ENCODE measurements around the gene MATK. TPM values are rescaled to one million over a fixed set of nuclear protein-coding genes. Genes with fewer than 3 reads are reported as not detected.
"Not testable (repeated sequence)": the region's sequence is repeated elsewhere in the genome, so short reads cannot be mapped to it uniquely, and the experiment has no call there.

The MATK gene
- 0.24 TPM for total RNA-seq

- ATAC-seq: no peak
These were observed at the start of gene MATK for GRCh38 chr19:3785938-3786824. Gene MATK, minus strand, starts transcription at chr19:3786381. Its CDS starts 1,246 bp downstream, at chr19:3785135.

GRCh38 chr19:3835055-3835435 lies 48.9 kb upstream of the MATK start:
- ATAC-seq: no peak

GRCh38 chr19:3834349-3835054 lies 48.3 kb upstream of the MATK start:
- no peak for ATAC-seq

GRCh38 chr19:3833578-3834348 lies 47.6 kb upstream of the MATK start:
- ATAC-seq: no peak

- no peak for ATAC-seq
These were observed 45.8 kb upstream of the MATK start for GRCh38 chr19:3832001-3832400.

- ATAC-seq: no peak
These were observed 45.4 kb upstream of the MATK start for GRCh38 chr19:3831601-3832000.

- no peak for ATAC-seq
These were observed 44.7 kb upstream of the MATK start for GRCh38 chr19:3830621-3831589.

GRCh38 chr19:3827306-3827705 lies 41.1 kb upstream of the MATK start:
- ATAC-seq: no peak

GRCh38 chr19:3826163-3826562 lies 40.0 kb upstream of the MATK start:
- ATAC-seq: no peak

- ATAC-seq: no peak
These were observed 39.2 kb upstream of the MATK start for GRCh38 chr19:3825286-3825956.

- no peak for ATAC-seq
These were observed 37.2 kb upstream of the MATK start for GRCh38 chr19:3823350-3823713.

- no peak for ATAC-seq
These were observed 36.6 kb upstream of the MATK start for GRCh38 chr19:3822683-3823349.

- ATAC-seq: peak; percentile 36
These were observed 35.7 kb upstream of the MATK start for GRCh38 chr19:3821857-3822364.

- ATAC-seq: no peak
These were observed 35.0 kb upstream of the MATK start for GRCh38 chr19:3821156-3821555.

GRCh38 chr19:3819989-3820388 lies 33.8 kb upstream of the MATK start:
- peak; percentile 12 for ATAC-seq

- ATAC-seq: peak; percentile 4
These were observed 32.7 kb upstream of the MATK start for GRCh38 chr19:3818918-3819317.

- peak; percentile 68 for ATAC-seq
These were observed 32.3 kb upstream of the MATK start for GRCh38 chr19:3818466-3818865.

GRCh38 chr19:3817761-3818160 lies 31.6 kb upstream of the MATK start:
- no peak for ATAC-seq

GRCh38 chr19:3816566-3817218 lies 30.5 kb upstream of the MATK start:
- ATAC-seq: no peak

- ATAC-seq: not testable (repeated sequence)
These were observed 30.0 kb upstream of the MATK start for GRCh38 chr19:3816148-3816547.

Measured in esophagus mucosa (tissue), 1 donor.